ENCODE results near the gene PPP2R5B.

PPP2R5B gene

GRCh38 chr11:64923944-64924909, at the start of gene PPP2R5B:
TSS of gene PPP2R5B (plus strand) at chr11:64924689. CDS start at chr11:64925735, 1,046 bp downstream.
- DNase-seq (ENCODE audit: low spot score): peak; percentile 91

GRCh38 chr11:64875369-64876228, 48.9 kb upstream of the PPP2R5B start:
- DNase-seq (ENCODE audit: low spot score): no peak

GRCh38 chr11:64876229-64876750, 48.2 kb upstream of the PPP2R5B start:
- DNase-seq (ENCODE audit: low spot score): no peak

- DNase-seq (ENCODE audit: low spot score): no peak
These were observed 47.6 kb upstream of the PPP2R5B start for GRCh38 chr11:64876835-64877341.

- no peak for DNase-seq (ENCODE audit: low spot score)
These were observed 46.9 kb upstream of the PPP2R5B start for GRCh38 chr11:64877390-64878222.

- DNase-seq (ENCODE audit: low spot score): no peak
These were observed 46.3 kb upstream of the PPP2R5B start for GRCh38 chr11:64878223-64878493.

- peak; percentile 94 for DNase-seq (ENCODE audit: low spot score)
These were observed 45.8 kb upstream of the PPP2R5B start, which contains the start of gene EHD1 for GRCh38 chr11:64878494-64879243. TSS of gene EHD1 (minus strand) at chr11:64878621. CDS start at chr11:64878464, 157 bp downstream.

GRCh38 chr11:64879244-64879900, 45.1 kb upstream of the PPP2R5B start:
- no peak for DNase-seq (ENCODE audit: low spot score)

- no peak for DNase-seq (ENCODE audit: low spot score)
These were observed 44.1 kb upstream of the PPP2R5B start for GRCh38 chr11:64880240-64881001.

GRCh38 chr11:64881476-64881875, 43.0 kb upstream of the PPP2R5B start:
- no peak for DNase-seq (ENCODE audit: low spot score)

- no peak for DNase-seq (ENCODE audit: low spot score)
These were observed 42.2 kb upstream of the PPP2R5B start for GRCh38 chr11:64882243-64882642.

- DNase-seq (ENCODE audit: low spot score): no peak
These were observed 40.9 kb upstream of the PPP2R5B start for GRCh38 chr11:64883575-64883974.

GRCh38 chr11:64884019-64884418, 40.5 kb upstream of the PPP2R5B start:
- no peak for DNase-seq (ENCODE audit: low spot score)

- DNase-seq (ENCODE audit: low spot score): no peak
These were observed 38.9 kb upstream of the PPP2R5B start for GRCh38 chr11:64885367-64886286.

GRCh38 chr11:64887234-64887756, 37.2 kb upstream of the PPP2R5B start:
- no peak for DNase-seq (ENCODE audit: low spot score)

GRCh38 chr11:64887757-64888405, 36.6 kb upstream of the PPP2R5B start:
- DNase-seq (ENCODE audit: low spot score): peak; percentile 59

- DNase-seq (ENCODE audit: low spot score): no peak
These were observed 36.1 kb upstream of the PPP2R5B start for GRCh38 chr11:64888406-64888728.

Measured in HuH-7 (cell line).